H9 (cell line): ENCODE measurements around the gene VPS13A. TPM values are rescaled to one million over a fixed set of nuclear protein-coding genes. Genes with fewer than 3 reads are reported as not detected.

Source experiments
- DNase-seq: peaks from one replicate; pipeline ENCODE4 v3.0.0-alpha.2; 2017
- H2AFZ ChIP-seq: one replicate; pipeline ENCODE4 v1.6.1; 2013; ENCODE audit warnings: mild to moderate bottlenecking, low read length, control low read depth, moderate library complexity
- H2AK5ac ChIP-seq: 2 replicates; pipeline ENCODE4 v1.6.1; 2013; ENCODE audit warnings: low read length, control low read depth, mixed read lengths; ENCODE audit not compliant: insufficient read length
- H2BK120ac ChIP-seq: one replicate; pipeline ENCODE4 v1.6.1; 2013; ENCODE audit warnings: low read depth, mild to moderate bottlenecking, low read length, control low read depth, inconsistent platforms; ENCODE audit not compliant: poor library complexity, severe bottlenecking
- H2BK12ac ChIP-seq: 2 replicates; pipeline ENCODE4 v1.6.1; 2013; ENCODE audit warnings: low read length, control low read depth, mixed read lengths, low read depth; ENCODE audit not compliant: insufficient read length
- H2BK15ac ChIP-seq: 2 replicates; pipeline ENCODE4 v1.6.1; 2013; ENCODE audit warnings: low read depth, low read length, control low read depth
- H2BK20ac ChIP-seq: one replicate; pipeline ENCODE4 v1.6.1; 2013; ENCODE audit warnings: low read depth, mild to moderate bottlenecking, low read length, control low read depth, inconsistent platforms; ENCODE audit not compliant: poor library complexity, severe bottlenecking
- H2BK5ac ChIP-seq: 2 replicates; pipeline ENCODE4 v1.6.1; 2013; ENCODE audit warnings: low read length, control low read depth, mixed read lengths; ENCODE audit not compliant: insufficient read length
- H3K14ac ChIP-seq: 2 replicates; pipeline ENCODE4 v1.6.1; 2013; ENCODE audit warnings: low read length, control low read depth; ENCODE audit not compliant: insufficient read depth
- H3K18ac ChIP-seq: 2 replicates; pipeline ENCODE4 v1.6.1; 2013; ENCODE audit warnings: low read depth, mild to moderate bottlenecking, mixed read lengths, low read length, control low read depth; ENCODE audit not compliant: insufficient read length
- H3K23ac ChIP-seq: 2 replicates; pipeline ENCODE4 v1.6.1; 2013; ENCODE audit warnings: low read length, control low read depth, mixed read lengths, low read depth; ENCODE audit not compliant: insufficient read length
- H3K23me2 ChIP-seq: 2 replicates; pipeline ENCODE4 v1.6.1; 2013; ENCODE audit warnings: low read depth, mild to moderate bottlenecking, mixed read lengths, low read length, control low read depth; ENCODE audit not compliant: insufficient read length, poor library complexity, severe bottlenecking
- H3K27ac ChIP-seq: 2 replicates; pipeline ENCODE4 v1.5.1; 2013; ENCODE audit warnings: low read length, control low read depth, mixed read lengths, low read depth; ENCODE audit not compliant: insufficient read length
- H3K27me3 ChIP-seq: 2 replicates; pipeline ENCODE4 v1.6.1; 2013; ENCODE audit warnings: low read length, control low read depth, inconsistent platforms; ENCODE audit not compliant: insufficient read depth
- H3K4ac ChIP-seq: 2 replicates; pipeline ENCODE4 v1.6.1; 2013; ENCODE audit warnings: low read depth, mild to moderate bottlenecking, control low read depth, inconsistent platforms, low read length, moderate library complexity
- H3K4me1 ChIP-seq: 2 replicates; pipeline ENCODE4 v1.6.1; 2013; ENCODE audit warnings: low read length, control low read depth, inconsistent platforms; ENCODE audit not compliant: insufficient read depth
- H3K4me2 ChIP-seq: 2 replicates; pipeline ENCODE4 v1.6.1; 2013; ENCODE audit warnings: low read length, control low read depth, mixed read lengths; ENCODE audit not compliant: insufficient read length, insufficient read depth
- H3K56ac ChIP-seq: 2 replicates; pipeline ENCODE4 v1.6.1; 2013; ENCODE audit warnings: low read depth, mild to moderate bottlenecking, mixed read lengths, low read length, control low read depth; ENCODE audit not compliant: insufficient read length
- H3K79me1 ChIP-seq: 2 replicates; pipeline ENCODE4 v1.6.1; 2013; ENCODE audit warnings: low read depth, mild to moderate bottlenecking, moderate library complexity, low read length, control low read depth, inconsistent platforms; ENCODE audit not compliant: insufficient read depth, poor library complexity, severe bottlenecking
- H3K79me2 ChIP-seq: 2 replicates; pipeline ENCODE4 v1.6.1; 2013; ENCODE audit warnings: low read length, control low read depth, inconsistent platforms; ENCODE audit not compliant: insufficient read depth
- H3K9ac ChIP-seq: 2 replicates; pipeline ENCODE4 v1.6.1; 2013; ENCODE audit warnings: low read length, control low read depth, mixed read lengths; ENCODE audit not compliant: insufficient read length; ENCODE audit errors: extremely low read depth
- H3K9me3 ChIP-seq: one replicate; pipeline ENCODE4 v1.6.1; 2013; ENCODE audit warnings: low read depth, low read length, inconsistent platforms; ENCODE audit not compliant: control insufficient read depth
- H3T11ph ChIP-seq: one replicate; pipeline ENCODE4 v1.6.1; 2013; ENCODE audit warnings: mild to moderate bottlenecking, low read length, control low read depth, inconsistent platforms
- H4K20me1 ChIP-seq: one replicate; pipeline ENCODE4 v1.6.1; 2013; ENCODE audit not compliant: control insufficient read depth, insufficient read length, insufficient read depth
- H4K5ac ChIP-seq: 2 replicates; pipeline ENCODE4 v1.6.1; 2013; ENCODE audit warnings: low read depth, mild to moderate bottlenecking, mixed read lengths, low read length, control low read depth; ENCODE audit not compliant: insufficient read length
- H4K8ac ChIP-seq: replicated peaks from 2 replicates; pipeline ENCODE4 v1.6.1; 2013; ENCODE audit warnings: low read length, control low read depth, mixed read lengths, low read depth; ENCODE audit not compliant: insufficient read length
- H4K91ac ChIP-seq: 2 replicates; pipeline ENCODE4 v1.6.1; 2013; ENCODE audit warnings: low read depth, mild to moderate bottlenecking, moderate library complexity, mixed read lengths, low read length, control low read depth; ENCODE audit not compliant: insufficient read length
- H3K27ac Mint-ChIP-seq, 3 experiments: 2 replicates in 2 of 3; 3 replicates in 1 of 3; pipeline ENCODE4 v1.8.0; 2020 to 2021; ENCODE audit warnings: mixed read lengths in 3 of 3, mild to moderate bottlenecking in 1 of 3, moderate library complexity in 1 of 3
- H3K27me3 Mint-ChIP-seq: 2 replicates; pipeline ENCODE4 v1.8.0; 2021; ENCODE audit warnings: low read depth, mild to moderate bottlenecking, moderate library complexity, mixed read lengths
- H3K36me3 Mint-ChIP-seq, 3 experiments: 2 replicates in 2 of 3; 3 replicates in 1 of 3; pipeline ENCODE4 v1.8.0; 2020 to 2021; ENCODE audit warnings: low read depth in 3 of 3, mixed read lengths in 3 of 3; ENCODE audit not compliant: insufficient read depth in 1 of 3
- H3K4me1 Mint-ChIP-seq, 2 experiments: 2 replicates each; pipeline ENCODE4 v1.8.0; 2020; ENCODE audit warnings: mixed read lengths in 2 of 2
- H3K4me3 Mint-ChIP-seq, 2 experiments: 2 replicates in 1 of 2; 3 replicates in 1 of 2; pipeline ENCODE4 v1.8.0; 2020 to 2021; ENCODE audit warnings: mild to moderate bottlenecking in 2 of 2, mixed read lengths in 2 of 2, moderate library complexity in 1 of 2
- H3K9me3 Mint-ChIP-seq, 2 experiments: 2 replicates in 1 of 2; 3 replicates in 1 of 2; pipeline ENCODE4 v1.8.0; 2020; ENCODE audit warnings: mild to moderate bottlenecking in 2 of 2, mixed read lengths in 2 of 2, moderate library complexity in 1 of 2
- WGBS: extraction: QIAGEN DNeasy Blood & Tissue Kit; methylation state at CpG from one replicate; pipeline ENCODE4 v1.1.7; 2013; ENCODE audit warnings: missing lambda C conversion rate, low lambda C conversion rate, mixed read lengths; ENCODE audit not compliant: insufficient read length; ENCODE audit errors: extremely low coverage; 5-methylcytosine and 5-hydroxymethylcytosine counted together
- total RNA-seq: library from RNA; stranded (reverse); gene quantifications from 2 replicates; pipeline ENCODE4 v1.2.1, GENCODE V29; 2021
- TF ChIP-seq, protein P1 (sequence below): fragments of 200-600 bp; sonication (generic); conservative IDR thresholded peaks from 3 replicates; pipeline ENCODE4 v1.8.0; 2021; ENCODE audit warnings: antibody characterized with exemption, mild to moderate bottlenecking

The VPS13A gene
- total RNA-seq, 1 experiment from 2014 or later, result 34.0 TPM

- Histone ChIP-seq H3K23me2 (no peaks in the 10 kb centered on the region), H3T11ph (no peak overlapping the region), H3K27me3 (no peaks in the 10 kb centered on the region), H2BK120ac (no peak overlapping the region), H3K27ac (no peak overlapping the region), H4K5ac (no peak overlapping the region), H3K4me2 (no peak overlapping the region), H3K56ac (no peak overlapping the region), H3K4ac (no peak overlapping the region), H4K91ac (no peak overlapping the region), H3K23ac (no peak overlapping the region), H3K18ac (no peak overlapping the region), H3K79me2 (no peaks in the 10 kb centered on the region), H3K79me1 (no peaks in the 10 kb centered on the region), H2AFZ (no peak overlapping the region), H3K9ac (no peak overlapping the region), H3K9me3 (no peaks in the 10 kb centered on the region), H3K14ac (no peak overlapping the region), H4K20me1 (no peaks in the 10 kb centered on the region), H2AK5ac (no peak overlapping the region), H2BK15ac (no peak overlapping the region), H2BK12ac (no peak overlapping the region), H4K8ac (no peak overlapping the region), H2BK20ac (no peak overlapping the region), H2BK5ac (no peak overlapping the region), H3K4me1 (no peaks in the 10 kb centered on the region)
- Mint-ChIP-seq H3K4me1 (peaks cover 0 to 2% of the 10 kb centered on the region in 2 experiments; a peak in 2 of 4 replicates), H3K36me3 (peaks cover 0 to 15% (median 11%) of the 10 kb centered on the region in 3 experiments; a peak in 5 of 7 replicates), H3K4me3 (no peak overlapping the region), H3K27ac (no peak overlapping the region), H3K27me3 (no peaks in the 10 kb centered on the region; the same call in 1 of the 2 replicates), H3K9me3 (peaks cover 5 to 14% of the 10 kb centered on the region in 2 experiments)
- no CpG with 5 or more reads among the region's 12 CpGs for WGBS
- TF ChIP-seq, protein P1, sequence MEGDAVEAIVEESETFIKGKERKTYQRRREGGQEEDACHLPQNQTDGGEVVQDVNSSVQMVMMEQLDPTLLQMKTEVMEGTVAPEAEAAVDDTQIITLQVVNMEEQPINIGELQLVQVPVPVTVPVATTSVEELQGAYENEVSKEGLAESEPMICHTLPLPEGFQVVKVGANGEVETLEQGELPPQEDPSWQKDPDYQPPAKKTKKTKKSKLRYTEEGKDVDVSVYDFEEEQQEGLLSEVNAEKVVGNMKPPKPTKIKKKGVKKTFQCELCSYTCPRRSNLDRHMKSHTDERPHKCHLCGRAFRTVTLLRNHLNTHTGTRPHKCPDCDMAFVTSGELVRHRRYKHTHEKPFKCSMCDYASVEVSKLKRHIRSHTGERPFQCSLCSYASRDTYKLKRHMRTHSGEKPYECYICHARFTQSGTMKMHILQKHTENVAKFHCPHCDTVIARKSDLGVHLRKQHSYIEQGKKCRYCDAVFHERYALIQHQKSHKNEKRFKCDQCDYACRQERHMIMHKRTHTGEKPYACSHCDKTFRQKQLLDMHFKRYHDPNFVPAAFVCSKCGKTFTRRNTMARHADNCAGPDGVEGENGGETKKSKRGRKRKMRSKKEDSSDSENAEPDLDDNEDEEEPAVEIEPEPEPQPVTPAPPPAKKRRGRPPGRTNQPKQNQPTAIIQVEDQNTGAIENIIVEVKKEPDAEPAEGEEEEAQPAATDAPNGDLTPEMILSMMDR, result no peak; the same call in 2 of the 3 replicates
- DNase-seq, result no peak
These were observed 272.1 kb downstream of the VPS13A start for GRCh38 chr9:77449240-77450084.
